ENCODE measurements around the gene OR13A1. TPM values are rescaled to one million over a fixed set of nuclear protein-coding genes. Genes with fewer than 3 reads are reported as not detected.

Gene OR13A1
- total RNA-seq, 4 donors from 2014 or later, result 0.09 to 1.5 (median 0.29) TPM

DNA sequence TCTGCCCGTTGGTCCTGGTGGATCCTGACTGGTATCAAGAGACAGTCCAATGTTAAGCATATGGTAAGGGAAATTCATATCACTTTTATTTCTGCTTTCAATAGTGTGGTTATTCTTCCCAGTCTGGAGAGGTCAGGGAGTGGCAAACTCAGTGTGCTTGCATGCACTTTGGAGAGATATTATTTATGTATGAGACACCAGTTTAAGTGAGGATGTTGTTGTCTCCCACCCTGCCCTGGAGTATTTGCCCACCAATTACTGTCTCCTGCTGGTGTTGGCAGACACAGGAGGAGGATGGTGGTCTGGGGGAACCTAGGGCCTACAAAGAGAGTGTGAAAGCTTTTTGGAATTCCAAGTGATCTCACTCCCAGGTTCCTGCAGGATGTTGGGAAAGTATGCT lies 59.7 kb downstream of the OR13A1 start:
- no peak for DNase-seq
- intact Hi-C loops (cut with DNase I), result no loop called here
- no peak overlapping the region for H3K27ac ChIP-seq
- WGBS, 2 donors, result 70 to 73% methylated on average over 1 of the region's 1 CpG
- H3K36me3 ChIP-seq, result no peaks in the 10 kb centered on the region
- TF ChIP-seq, protein P1, sequence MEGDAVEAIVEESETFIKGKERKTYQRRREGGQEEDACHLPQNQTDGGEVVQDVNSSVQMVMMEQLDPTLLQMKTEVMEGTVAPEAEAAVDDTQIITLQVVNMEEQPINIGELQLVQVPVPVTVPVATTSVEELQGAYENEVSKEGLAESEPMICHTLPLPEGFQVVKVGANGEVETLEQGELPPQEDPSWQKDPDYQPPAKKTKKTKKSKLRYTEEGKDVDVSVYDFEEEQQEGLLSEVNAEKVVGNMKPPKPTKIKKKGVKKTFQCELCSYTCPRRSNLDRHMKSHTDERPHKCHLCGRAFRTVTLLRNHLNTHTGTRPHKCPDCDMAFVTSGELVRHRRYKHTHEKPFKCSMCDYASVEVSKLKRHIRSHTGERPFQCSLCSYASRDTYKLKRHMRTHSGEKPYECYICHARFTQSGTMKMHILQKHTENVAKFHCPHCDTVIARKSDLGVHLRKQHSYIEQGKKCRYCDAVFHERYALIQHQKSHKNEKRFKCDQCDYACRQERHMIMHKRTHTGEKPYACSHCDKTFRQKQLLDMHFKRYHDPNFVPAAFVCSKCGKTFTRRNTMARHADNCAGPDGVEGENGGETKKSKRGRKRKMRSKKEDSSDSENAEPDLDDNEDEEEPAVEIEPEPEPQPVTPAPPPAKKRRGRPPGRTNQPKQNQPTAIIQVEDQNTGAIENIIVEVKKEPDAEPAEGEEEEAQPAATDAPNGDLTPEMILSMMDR (IDR thresholded peaks at IDR 0.05), result no peak
- TF ChIP-seq POLR2A (IDR thresholded peaks at IDR 0.05), result no peak
- H3K9me3 ChIP-seq, result no peaks in the 10 kb centered on the region
- H3K27me3 ChIP-seq, result no peaks in the 10 kb centered on the region
- no peak overlapping the region for H3K4me3 ChIP-seq
- no peaks in the 10 kb centered on the region for H3K4me1 ChIP-seq

DNA sequence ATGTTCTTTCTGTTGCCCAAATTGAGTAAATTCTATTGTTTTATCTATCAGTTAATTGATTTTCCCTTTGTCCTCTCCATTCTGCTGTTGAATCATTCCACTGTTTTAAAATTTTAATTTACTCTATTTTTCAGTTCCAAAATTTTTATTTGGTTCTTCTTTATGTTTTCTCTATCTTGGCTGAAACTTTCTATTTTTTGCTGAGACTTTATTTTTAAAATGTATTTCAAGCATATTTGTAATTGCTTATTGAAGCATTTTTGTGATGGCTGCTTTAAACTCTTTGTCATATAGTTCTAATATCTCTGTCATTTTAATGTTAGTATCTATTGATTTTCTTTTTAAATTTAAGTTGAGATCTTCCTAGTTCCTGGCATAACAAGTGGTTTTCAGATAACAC lies 60.5 kb downstream of the OR13A1 start:
- no peak overlapping the region for H3K4me3 ChIP-seq
- H3K36me3 ChIP-seq, result no peaks in the 10 kb centered on the region
- no peaks in the 10 kb centered on the region for H3K9me3 ChIP-seq
- H3K27me3 ChIP-seq, result peaks cover 0 to 3% (median 0%) of the 10 kb centered on the region in 4 donors
- no peak overlapping the region for H3K27ac ChIP-seq
- intact Hi-C loops (cut with DNase I), result no loop called here
- TF ChIP-seq, protein P1 (IDR thresholded peaks at IDR 0.05), result no peak
- no peak for TF ChIP-seq POLR2A (IDR thresholded peaks at IDR 0.05)
- H3K4me1 ChIP-seq, result peaks cover 0 to 6% (median 3%) of the 10 kb centered on the region in 3 donors
- DNase-seq, result no peak

DNA sequence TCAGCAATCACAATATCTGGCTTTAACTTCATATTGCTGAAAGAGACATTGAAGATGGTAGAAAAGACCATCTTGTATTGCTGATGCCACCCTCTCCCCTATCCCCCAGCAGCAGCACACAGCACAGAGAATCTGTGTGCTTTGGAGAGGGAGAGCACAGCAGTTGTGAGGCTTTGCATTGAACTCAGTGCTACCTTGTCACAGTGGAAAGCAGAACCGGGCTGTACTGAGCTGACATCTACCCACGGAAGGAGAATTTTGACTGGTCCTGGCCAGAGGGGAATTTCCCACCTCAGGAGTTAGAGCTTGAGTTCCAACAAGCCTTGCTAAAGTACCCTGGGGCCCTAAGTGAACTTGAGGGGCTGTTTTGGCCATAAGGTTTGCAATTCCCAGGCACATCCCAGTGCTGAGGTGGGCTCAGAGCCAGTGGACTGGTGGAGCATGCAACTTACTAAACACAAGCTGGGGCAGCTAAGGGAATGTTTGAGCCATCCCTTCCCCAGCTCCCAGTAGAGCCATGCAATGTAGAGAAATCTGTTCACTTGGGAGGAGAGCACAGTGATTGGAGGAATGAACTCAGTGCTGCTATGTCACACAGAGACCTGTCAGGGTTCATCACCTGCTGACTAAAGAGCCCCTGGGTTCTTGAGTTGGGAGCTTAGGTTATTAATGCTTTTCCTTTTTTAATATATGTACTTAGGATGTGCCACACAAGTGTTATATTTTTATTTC lies 62.1 kb downstream of the OR13A1 start:
- H3K36me3 ChIP-seq, result no peaks in the 10 kb centered on the region
- TF ChIP-seq POLR2A (IDR thresholded peaks at IDR 0.05), result no peak
- no peak overlapping the region for H3K27ac ChIP-seq
- peaks cover 0 to 7% (median 3%) of the 10 kb centered on the region in 3 donors for H3K4me1 ChIP-seq
- intact Hi-C loops (cut with DNase I), result no loop called here
- H3K4me3 ChIP-seq, result no peak overlapping the region
- 20 to 48% methylated on average over 1 to 2 of the region's 2 CpGs for WGBS, 2 donors
- no peak for DNase-seq
- H3K27me3 ChIP-seq, result peaks cover 0 to 3% (median 0%) of the 10 kb centered on the region in 4 donors
- H3K9me3 ChIP-seq, result no peaks in the 10 kb centered on the region

Other genes starting within 250 kb of the OR13A1 start
- 10 to 100 TPM; 10.6 to 40.4 (median 16.9) TPM for gene ALOX5, start 58.6 kb upstream of the OR13A1 start, total RNA-seq

Measured in esophagus squamous epithelium (tissue), 5 donors.